H1 (cell line): ENCODE data around the gene MPV17L2. TPM values are rescaled to one million over a fixed set of nuclear protein-coding genes. Genes with fewer than 3 reads are reported as not detected.

ENCODE experiments used
- CTCF ChIA-PET: fragments of 300-600 bp; sonication (Branson Sonifier 250); formaldehyde crosslinking; loops from one replicate; lab custom pipeline; 2021; ENCODE audit not compliant: partially characterized antibody; lab: Charles Lee
- POLR2A ChIA-PET: fragments of 300-600 bp; sonication (Branson Sonifier 250); formaldehyde crosslinking; loops from one replicate; lab custom pipeline; 2021; ENCODE audit warnings: inconsistent platforms; ENCODE audit not compliant: partially characterized antibody; lab: Charles Lee
- DNase-seq, 2 experiments: peaks; one replicate each; pipeline versions ENCODE4 v3.0.0 to v3.0.0-alpha.2; 2010 to 2022; ENCODE audit warnings: low spot score in 2 of 2, low read depth in 1 of 2, mixed read lengths in 1 of 2
- FAIRE-seq: peaks from 2 replicates; lab custom pipeline; 2011; peaks lifted over from hg19 to GRCh38; lab: Jason Lieb, UNC
- H2AFZ ChIP-seq: 2 replicates; pipeline ENCODE4 v1.8.1; 2012; ENCODE audit warnings: low read length, inconsistent platforms
- H2AK5ac ChIP-seq: 2 replicates; pipeline ENCODE4 v1.6.1; 2013; ENCODE audit warnings: low read depth, low read length
- H2BK120ac ChIP-seq: replicated peaks from 2 replicates; pipeline ENCODE3; 2013; ENCODE audit warnings: low read depth, low read length, inconsistent platforms
- H2BK12ac ChIP-seq: 2 replicates; pipeline ENCODE4 v1.6.1; 2013; ENCODE audit warnings: low read depth, low read length
- H2BK15ac ChIP-seq: 2 replicates; pipeline ENCODE4 v1.6.1; 2013; ENCODE audit warnings: low read length
- H2BK20ac ChIP-seq: 2 replicates; pipeline ENCODE4 v1.6.1; 2013; ENCODE audit warnings: low read length
- H2BK5ac ChIP-seq: 2 replicates; pipeline ENCODE4 v1.6.1; 2013; ENCODE audit warnings: low read depth, low read length
- H3K14ac ChIP-seq: 2 replicates; pipeline ENCODE4 v1.6.1; 2013; ENCODE audit warnings: inconsistent platforms; ENCODE audit not compliant: insufficient read length
- H3K18ac ChIP-seq: 2 replicates; pipeline ENCODE4 v1.6.1; 2013; ENCODE audit warnings: low read length; ENCODE audit errors: extremely low read depth
- H3K23ac ChIP-seq: 2 replicates; pipeline ENCODE4 v1.6.1; 2013; ENCODE audit warnings: inconsistent platforms; ENCODE audit not compliant: insufficient read length
- H3K23me2 ChIP-seq: 2 replicates; pipeline ENCODE4 v1.6.1; 2013; ENCODE audit warnings: low read depth, low read length
- H3K27ac ChIP-seq: 2 replicates; pipeline ENCODE4 v1.6.1; 2011; ENCODE audit warnings: low read depth, low read length, inconsistent platforms
- H3K27me3 ChIP-seq, 4 experiments: replicated peaks in 1 of 4; 1 replicate in 1 of 4; 2 replicates in 3 of 4; pipeline versions ENCODE4 v1.6.1 to v1.8.1; 2011 to 2013; ENCODE audit warnings: low read length in 3 of 4, mild to moderate bottlenecking in 3 of 4, inconsistent platforms in 2 of 4, mixed read lengths in 2 of 4, moderate library complexity in 1 of 4; ENCODE audit not compliant: control insufficient read depth in 3 of 4, insufficient read depth in 3 of 4; ENCODE audit errors: extremely low read depth in 1 of 4
- H3K36me3 ChIP-seq, 4 experiments: 2 replicates each; pipeline versions ENCODE4 v1.6.1 to v1.8.1; 2011 to 2013; ENCODE audit warnings: mild to moderate bottlenecking in 4 of 4, low read length in 3 of 4, moderate library complexity in 2 of 4, control low read depth in 1 of 4, inconsistent platforms in 1 of 4; ENCODE audit not compliant: insufficient read depth in 4 of 4, control insufficient read depth in 2 of 4
- H3K4ac ChIP-seq: replicated peaks from 2 replicates; pipeline ENCODE3; 2013; ENCODE audit warnings: low read length, low read depth, mixed read lengths, inconsistent platforms; ENCODE audit not compliant: insufficient read length
- H3K4me1 ChIP-seq, 4 experiments: replicated peaks in 1 of 4; 1 replicate in 1 of 4; 2 replicates in 3 of 4; pipeline versions ENCODE4 v1.6.1 to v1.8.1; 2011 to 2013; ENCODE audit warnings: low read length in 3 of 4, inconsistent platforms in 2 of 4, mixed read lengths in 1 of 4; ENCODE audit not compliant: insufficient read depth in 4 of 4, control insufficient read depth in 3 of 4
- H3K4me2 ChIP-seq, 2 experiments: 2 replicates each; pipeline versions ENCODE4 v1.6.1 to v1.8.1; 2011 to 2013; ENCODE audit warnings: low read depth in 2 of 2, low read length in 2 of 2, control low read depth in 1 of 2, inconsistent platforms in 1 of 2, mild to moderate bottlenecking in 1 of 2; ENCODE audit not compliant: insufficient read depth in 1 of 2
- H3K4me3 ChIP-seq, 4 experiments: fragments of 200-600, 300-600 bp in 1 of 4; sonication (generic), shearing (Covaris generic), sonication (Bioruptor Twin) in 1 of 4; 2 replicates each; pipeline versions ENCODE4 v1.5.1 to v1.8.1; 2011 to 2016; ENCODE audit warnings: low read length in 4 of 4, low read depth in 3 of 4, control low read depth in 2 of 4, inconsistent platforms in 2 of 4, mild to moderate bottlenecking in 2 of 4, mixed read lengths in 1 of 4, moderate library complexity in 1 of 4; ENCODE audit not compliant: insufficient read depth in 2 of 4; ENCODE audit errors: extremely low read depth in 1 of 4
- H3K56ac ChIP-seq: replicated peaks from 2 replicates; pipeline ENCODE3; 2013; ENCODE audit warnings: low read depth, mild to moderate bottlenecking, mixed read lengths, low read length, inconsistent platforms; ENCODE audit not compliant: insufficient read length
- H3K79me1 ChIP-seq: 2 replicates; pipeline ENCODE4 v1.6.1; 2013; ENCODE audit warnings: low read depth, low read length, control low read depth
- H3K79me2 ChIP-seq, 2 experiments: 2 replicates each; pipeline versions ENCODE4 v1.6.1 to v1.8.1; 2012 to 2013; ENCODE audit warnings: low read length in 2 of 2, mild to moderate bottlenecking in 2 of 2, inconsistent platforms in 1 of 2; ENCODE audit not compliant: insufficient read depth in 2 of 2, control insufficient read depth in 1 of 2
- H3K9ac ChIP-seq, 4 experiments: replicated peaks in 1 of 4; 1 replicate in 1 of 4; 2 replicates in 3 of 4; pipeline versions ENCODE4 v1.6.1 to v1.8.1; 2011 to 2013; ENCODE audit warnings: low read depth in 3 of 4, low read length in 3 of 4, control low read depth in 2 of 4, mild to moderate bottlenecking in 2 of 4, moderate library complexity in 2 of 4, inconsistent platforms in 1 of 4; ENCODE audit errors: extremely low read depth in 1 of 4
- H3K9me3 ChIP-seq, 2 experiments: 2 replicates each; pipeline versions ENCODE4 v1.6.1 to v1.8.1; 2012 to 2013; ENCODE audit warnings: mild to moderate bottlenecking in 2 of 2, moderate library complexity in 2 of 2, control low read depth in 1 of 2, inconsistent platforms in 1 of 2, low read depth in 1 of 2, low read length in 1 of 2, mixed read lengths in 1 of 2; ENCODE audit not compliant: insufficient read depth in 2 of 2
- H4K20me1 ChIP-seq, 2 experiments: replicated peaks in 1 of 2; 2 replicates each; pipeline versions ENCODE3 to v1.8.1; 2011 to 2013; ENCODE audit warnings: inconsistent platforms in 2 of 2, low read length in 2 of 2, mild to moderate bottlenecking in 1 of 2; ENCODE audit not compliant: insufficient read depth in 2 of 2, control insufficient read depth in 1 of 2
- H4K5ac ChIP-seq: 2 replicates; pipeline ENCODE4 v1.6.1; 2013; ENCODE audit warnings: low read length, low read depth, mixed read lengths, inconsistent platforms; ENCODE audit not compliant: insufficient read length
- H4K8ac ChIP-seq: 2 replicates; pipeline ENCODE4 v1.8.0; 2013; ENCODE audit warnings: mild to moderate bottlenecking, moderate library complexity, low read length, inconsistent platforms; ENCODE audit not compliant: insufficient read depth; ENCODE audit errors: extremely low read depth
- H4K91ac ChIP-seq: replicated peaks from 2 replicates; pipeline ENCODE3; 2013; ENCODE audit warnings: low read length, mixed read lengths, inconsistent platforms; ENCODE audit not compliant: insufficient read length
- HDAC6 ChIP-seq: IDR thresholded peaks from one replicate; pipeline ENCODE4 v1.7.1; 2012; ENCODE audit warnings: low read depth, mild to moderate bottlenecking, inconsistent platforms, low read length, moderate library complexity
- MAFK ChIP-seq: IDR thresholded peaks from 2 replicates; pipeline ENCODE4 v1.6.1; 2012; ENCODE audit warnings: low read depth, mild to moderate bottlenecking, improper control_type of control experiment, low read length
- SAP30 ChIP-seq: fragments of 300-600 bp; sonication (generic); IDR thresholded peaks from 2 replicates; pipeline ENCODE4 v1.7.1; 2012; ENCODE audit warnings: low read length, moderate library complexity, mild to moderate bottlenecking, inconsistent platforms; ENCODE audit not compliant: insufficient read depth, insufficient replicate concordance
- SIX5 ChIP-seq: IDR thresholded peaks from 2 replicates; pipeline ENCODE4 v1.6.1; 2011; ENCODE audit warnings: mild to moderate bottlenecking, low read depth, low read length
- TBP ChIP-seq: IDR thresholded peaks from 2 replicates; pipeline ENCODE4 v1.6.1; 2011; ENCODE audit warnings: low read depth, low read length, improper control_type of control experiment
- WGBS, 2 experiments: shearing (Covaris generic) in 1 of 2; methylation state at CpG; one replicate each; pipeline versions ENCODE4 v1.1.6 to v1.1.7; 2013 to 2015; ENCODE audit warnings: low lambda C conversion rate in 2 of 2, mixed read lengths in 2 of 2, inconsistent platforms in 1 of 2, low coverage in 1 of 2, missing lambda C conversion rate in 1 of 2; ENCODE audit not compliant: insufficient replicate concordance in 2 of 2, insufficient coverage in 1 of 2, insufficient read length in 1 of 2; ENCODE audit errors: extremely low coverage in 1 of 2, missing lambda C conversion rate in 1 of 2; 5-methylcytosine and 5-hydroxymethylcytosine counted together
- polyA plus RNA-seq, 7 experiments: library from polyadenylated mRNA; depleted of rRNA in 3 of 7; stranded (reverse) in 5 of 7; unstranded in 2 of 7; fragments of >200 nt in 5 of 7; fragments of 200-250 nt in 2 of 7; gene quantifications; 1 replicate in 5 of 7; 2 replicates in 1 of 7; 4 replicates in 1 of 7; pipeline versions ENCODE4 v1.2.1 to v1.2.3, GENCODE V29; 2011 to 2013; ENCODE audit warnings: missing spikeins in 2 of 7, mixed read lengths in 2 of 7
- total RNA-seq: library from RNA; stranded (reverse); fragmentation: NEBNext Ultra II Directional; extraction: Animal tissue kit (Norgen Biotek cat#: 25700); gene quantifications from 2 replicates; pipeline ENCODE4 v1.2.1, GENCODE V29; 2021
- TF ChIP-seq, protein P1 (sequence below): IDR thresholded peaks from 2 replicates; pipeline ENCODE4 v1.6.1; 2011; ENCODE audit warnings: low read length, improper control_type of control experiment

The MPV17L2 gene
- total and polyA plus RNA-seq, 2 of the 8 experiments (the other 6 are each of a cell fraction or from before 2014, with no cell fraction given), result 24.2 to 82.6 TPM

DNA sequence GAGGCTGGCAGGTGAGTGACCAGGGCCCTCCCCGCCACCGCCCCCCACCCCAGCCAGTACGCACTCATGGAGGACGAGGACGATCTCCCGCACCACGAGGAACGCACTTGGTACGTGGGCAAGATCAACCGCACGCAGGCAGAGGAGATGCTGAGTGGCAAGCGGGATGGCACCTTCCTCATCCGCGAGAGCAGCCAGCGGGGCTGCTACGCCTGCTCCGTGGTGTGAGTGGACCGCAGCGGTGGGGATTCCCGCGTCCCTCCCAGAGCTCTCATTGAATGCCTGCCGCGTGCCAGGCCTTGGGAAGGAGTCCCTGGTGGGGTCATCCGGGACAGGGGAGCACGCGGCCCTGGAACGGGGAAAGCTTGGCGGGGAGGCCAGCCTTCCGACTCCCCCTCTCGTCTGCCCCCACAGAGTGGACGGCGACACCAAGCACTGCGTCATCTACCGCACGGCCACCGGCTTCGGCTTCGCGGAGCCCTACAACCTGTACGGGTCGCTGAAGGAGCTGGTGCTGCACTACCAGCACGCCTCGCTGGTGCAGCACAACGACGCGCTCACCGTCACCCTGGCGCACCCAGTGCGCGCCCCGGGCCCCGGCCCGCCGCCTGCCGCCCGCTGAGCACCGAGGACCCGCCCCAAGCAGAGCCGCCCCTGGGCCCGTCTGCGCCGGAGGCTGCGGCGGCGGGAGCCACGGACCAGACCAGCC, 24.2 kb upstream of the MPV17L2 start:
- no peak overlapping the region for H4K5ac ChIP-seq
- H3K23me2 ChIP-seq, result peaks cover 2% of the 10 kb centered on the region; the same call in 1 of the 2 replicates
- no peak overlapping the region; the same call in 1 of the 2 replicates for H2BK5ac ChIP-seq
- H3K9ac ChIP-seq, result no peak overlapping the region
- no peak overlapping the region for H4K91ac ChIP-seq
- H3K4ac ChIP-seq, result no peak overlapping the region
- no peak overlapping the region for H3K4me2 ChIP-seq
- no peak overlapping the region for H3K18ac ChIP-seq
- peaks cover 0 to 5% (median 2%) of the 10 kb centered on the region in 4 experiments; a peak in 2 of 7 replicates for H3K4me1 ChIP-seq
- no peak overlapping the region for H3K56ac ChIP-seq
- H2BK20ac ChIP-seq, result no peak overlapping the region
- H3K23ac ChIP-seq, result no peak overlapping the region
- POLR2A ChIA-PET, result interaction anchor here (0.9 to 1.5 kb wide), 5 partner anchors 19 to 83 kb away, joined by 3 to 4 read pairs (median 3); no protein-coding TSS in a partner anchor
- FAIRE-seq (no peak), DNase-seq (no peak)
- no peaks in the 10 kb centered on the region for H3K79me2 ChIP-seq
- H3K9me3 ChIP-seq, result no peaks in the 10 kb centered on the region
- H3K27me3 ChIP-seq, result no peaks in the 10 kb centered on the region; a peak in 1 of 7 replicates
- H3K4me3 ChIP-seq, result no peak overlapping the region
- no peak overlapping the region for H2BK15ac ChIP-seq
- H4K20me1 ChIP-seq, result no peaks in the 10 kb centered on the region
- H3K27ac ChIP-seq, result no peak overlapping the region
- H2AK5ac ChIP-seq, result no peak overlapping the region
- 97% methylated on average over 42 of the region's 66 CpGs; no CpG with 5 or more reads in 1 of the 2 experiments for WGBS, 2 experiments
- H2AFZ ChIP-seq, result no peak overlapping the region
- CTCF ChIA-PET, result interaction anchor here (0.5 to 2.5 kb wide), 18 partner anchors 9 to 94 kb away, joined by 3 to 17 read pairs (median 4); partner anchors contain the start of gene RAB3A
- TF ChIP-seq TBP (no peak), HDAC6 (no peak), MAFK (no peak), SAP30 (no peak), SIX5 (no peak)
- TF ChIP-seq, protein P1, sequence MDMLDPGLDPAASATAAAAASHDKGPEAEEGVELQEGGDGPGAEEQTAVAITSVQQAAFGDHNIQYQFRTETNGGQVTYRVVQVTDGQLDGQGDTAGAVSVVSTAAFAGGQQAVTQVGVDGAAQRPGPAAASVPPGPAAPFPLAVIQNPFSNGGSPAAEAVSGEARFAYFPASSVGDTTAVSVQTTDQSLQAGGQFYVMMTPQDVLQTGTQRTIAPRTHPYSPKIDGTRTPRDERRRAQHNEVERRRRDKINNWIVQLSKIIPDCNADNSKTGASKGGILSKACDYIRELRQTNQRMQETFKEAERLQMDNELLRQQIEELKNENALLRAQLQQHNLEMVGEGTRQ, result no peak
- H2BK12ac ChIP-seq, result peak overlapping the region; percentile 68; the same call in 1 of the 2 replicates
- H3K79me1 ChIP-seq, result no peaks in the 10 kb centered on the region
- peaks cover 9 to 24% (median 13%) of the 10 kb centered on the region in 4 experiments; a peak in 7 of 8 replicates for H3K36me3 ChIP-seq
- no peak overlapping the region for H3K14ac ChIP-seq
- H4K8ac ChIP-seq, result no peak overlapping the region; the same call in 1 of the 2 replicates
- H2BK120ac ChIP-seq, result no peak overlapping the region
